H1 (cell line): ENCODE results near the gene SGPP2. TPM values are rescaled to one million over a fixed set of nuclear protein-coding genes. Genes with fewer than 3 reads are reported as not detected.

Source experiments
- CTCF ChIA-PET: fragments of 300-600 bp; sonication (Branson Sonifier 250); formaldehyde crosslinking; loops from one replicate; lab custom pipeline; 2021; ENCODE audit not compliant: partially characterized antibody; lab: Charles Lee
- POLR2A ChIA-PET: fragments of 300-600 bp; sonication (Branson Sonifier 250); formaldehyde crosslinking; loops from one replicate; lab custom pipeline; 2021; ENCODE audit warnings: inconsistent platforms; ENCODE audit not compliant: partially characterized antibody; lab: Charles Lee
- DNase-seq, 2 experiments: peaks; one replicate each; pipeline versions ENCODE4 v3.0.0 to v3.0.0-alpha.2; 2010 to 2022; ENCODE audit warnings: low spot score in 2 of 2, low read depth in 1 of 2, mixed read lengths in 1 of 2
- FAIRE-seq: peaks from 2 replicates; lab custom pipeline; 2011; peaks lifted over from hg19 to GRCh38; lab: Jason Lieb, UNC
- H2AFZ ChIP-seq: 2 replicates; pipeline ENCODE4 v1.8.1; 2012; ENCODE audit warnings: low read length, inconsistent platforms
- H2AK5ac ChIP-seq: 2 replicates; pipeline ENCODE4 v1.6.1; 2013; ENCODE audit warnings: low read depth, low read length
- H2BK120ac ChIP-seq: replicated peaks from 2 replicates; pipeline ENCODE3; 2013; ENCODE audit warnings: low read depth, low read length, inconsistent platforms
- H2BK12ac ChIP-seq: 2 replicates; pipeline ENCODE4 v1.6.1; 2013; ENCODE audit warnings: low read depth, low read length
- H2BK15ac ChIP-seq: 2 replicates; pipeline ENCODE4 v1.6.1; 2013; ENCODE audit warnings: low read length
- H2BK20ac ChIP-seq: 2 replicates; pipeline ENCODE4 v1.6.1; 2013; ENCODE audit warnings: low read length
- H2BK5ac ChIP-seq: 2 replicates; pipeline ENCODE4 v1.6.1; 2013; ENCODE audit warnings: low read depth, low read length
- H3K14ac ChIP-seq: 2 replicates; pipeline ENCODE4 v1.6.1; 2013; ENCODE audit warnings: inconsistent platforms; ENCODE audit not compliant: insufficient read length
- H3K18ac ChIP-seq: 2 replicates; pipeline ENCODE4 v1.6.1; 2013; ENCODE audit warnings: low read length; ENCODE audit errors: extremely low read depth
- H3K23ac ChIP-seq: 2 replicates; pipeline ENCODE4 v1.6.1; 2013; ENCODE audit warnings: inconsistent platforms; ENCODE audit not compliant: insufficient read length
- H3K23me2 ChIP-seq: 2 replicates; pipeline ENCODE4 v1.6.1; 2013; ENCODE audit warnings: low read depth, low read length
- H3K27ac ChIP-seq: 2 replicates; pipeline ENCODE4 v1.6.1; 2011; ENCODE audit warnings: low read depth, low read length, inconsistent platforms
- H3K27me3 ChIP-seq, 4 experiments: replicated peaks in 1 of 4; 1 replicate in 1 of 4; 2 replicates in 3 of 4; pipeline versions ENCODE4 v1.6.1 to v1.8.1; 2011 to 2013; ENCODE audit warnings: low read length in 3 of 4, mild to moderate bottlenecking in 3 of 4, inconsistent platforms in 2 of 4, mixed read lengths in 2 of 4, moderate library complexity in 1 of 4; ENCODE audit not compliant: control insufficient read depth in 3 of 4, insufficient read depth in 3 of 4; ENCODE audit errors: extremely low read depth in 1 of 4
- H3K36me3 ChIP-seq, 4 experiments: 2 replicates each; pipeline versions ENCODE4 v1.6.1 to v1.8.1; 2011 to 2013; ENCODE audit warnings: mild to moderate bottlenecking in 4 of 4, low read length in 3 of 4, moderate library complexity in 2 of 4, control low read depth in 1 of 4, inconsistent platforms in 1 of 4; ENCODE audit not compliant: insufficient read depth in 4 of 4, control insufficient read depth in 2 of 4
- H3K4ac ChIP-seq: replicated peaks from 2 replicates; pipeline ENCODE3; 2013; ENCODE audit warnings: low read length, low read depth, mixed read lengths, inconsistent platforms; ENCODE audit not compliant: insufficient read length
- H3K4me1 ChIP-seq, 4 experiments: replicated peaks in 1 of 4; 1 replicate in 1 of 4; 2 replicates in 3 of 4; pipeline versions ENCODE4 v1.6.1 to v1.8.1; 2011 to 2013; ENCODE audit warnings: low read length in 3 of 4, inconsistent platforms in 2 of 4, mixed read lengths in 1 of 4; ENCODE audit not compliant: insufficient read depth in 4 of 4, control insufficient read depth in 3 of 4
- H3K4me2 ChIP-seq, 2 experiments: 2 replicates each; pipeline versions ENCODE4 v1.6.1 to v1.8.1; 2011 to 2013; ENCODE audit warnings: low read depth in 2 of 2, low read length in 2 of 2, control low read depth in 1 of 2, inconsistent platforms in 1 of 2, mild to moderate bottlenecking in 1 of 2; ENCODE audit not compliant: insufficient read depth in 1 of 2
- H3K4me3 ChIP-seq, 4 experiments: fragments of 200-600, 300-600 bp in 1 of 4; sonication (generic), shearing (Covaris generic), sonication (Bioruptor Twin) in 1 of 4; 2 replicates each; pipeline versions ENCODE4 v1.5.1 to v1.8.1; 2011 to 2016; ENCODE audit warnings: low read length in 4 of 4, low read depth in 3 of 4, control low read depth in 2 of 4, inconsistent platforms in 2 of 4, mild to moderate bottlenecking in 2 of 4, mixed read lengths in 1 of 4, moderate library complexity in 1 of 4; ENCODE audit not compliant: insufficient read depth in 2 of 4; ENCODE audit errors: extremely low read depth in 1 of 4
- H3K56ac ChIP-seq: replicated peaks from 2 replicates; pipeline ENCODE3; 2013; ENCODE audit warnings: low read depth, mild to moderate bottlenecking, mixed read lengths, low read length, inconsistent platforms; ENCODE audit not compliant: insufficient read length
- H3K79me1 ChIP-seq: 2 replicates; pipeline ENCODE4 v1.6.1; 2013; ENCODE audit warnings: low read depth, low read length, control low read depth
- H3K79me2 ChIP-seq, 2 experiments: 2 replicates each; pipeline versions ENCODE4 v1.6.1 to v1.8.1; 2012 to 2013; ENCODE audit warnings: low read length in 2 of 2, mild to moderate bottlenecking in 2 of 2, inconsistent platforms in 1 of 2; ENCODE audit not compliant: insufficient read depth in 2 of 2, control insufficient read depth in 1 of 2
- H3K9ac ChIP-seq, 4 experiments: replicated peaks in 1 of 4; 1 replicate in 1 of 4; 2 replicates in 3 of 4; pipeline versions ENCODE4 v1.6.1 to v1.8.1; 2011 to 2013; ENCODE audit warnings: low read depth in 3 of 4, low read length in 3 of 4, control low read depth in 2 of 4, mild to moderate bottlenecking in 2 of 4, moderate library complexity in 2 of 4, inconsistent platforms in 1 of 4; ENCODE audit errors: extremely low read depth in 1 of 4
- H3K9me3 ChIP-seq, 2 experiments: 2 replicates each; pipeline versions ENCODE4 v1.6.1 to v1.8.1; 2012 to 2013; ENCODE audit warnings: mild to moderate bottlenecking in 2 of 2, moderate library complexity in 2 of 2, control low read depth in 1 of 2, inconsistent platforms in 1 of 2, low read depth in 1 of 2, low read length in 1 of 2, mixed read lengths in 1 of 2; ENCODE audit not compliant: insufficient read depth in 2 of 2
- H4K20me1 ChIP-seq, 2 experiments: replicated peaks in 1 of 2; 2 replicates each; pipeline versions ENCODE3 to v1.8.1; 2011 to 2013; ENCODE audit warnings: inconsistent platforms in 2 of 2, low read length in 2 of 2, mild to moderate bottlenecking in 1 of 2; ENCODE audit not compliant: insufficient read depth in 2 of 2, control insufficient read depth in 1 of 2
- H4K5ac ChIP-seq: 2 replicates; pipeline ENCODE4 v1.6.1; 2013; ENCODE audit warnings: low read length, low read depth, mixed read lengths, inconsistent platforms; ENCODE audit not compliant: insufficient read length
- H4K8ac ChIP-seq: 2 replicates; pipeline ENCODE4 v1.8.0; 2013; ENCODE audit warnings: mild to moderate bottlenecking, moderate library complexity, low read length, inconsistent platforms; ENCODE audit not compliant: insufficient read depth; ENCODE audit errors: extremely low read depth
- H4K91ac ChIP-seq: replicated peaks from 2 replicates; pipeline ENCODE3; 2013; ENCODE audit warnings: low read length, mixed read lengths, inconsistent platforms; ENCODE audit not compliant: insufficient read length
- CEBPB ChIP-seq: IDR thresholded peaks from 2 replicates; pipeline ENCODE4 v1.6.1; 2012; ENCODE audit warnings: low read depth, low read length
- YY1 ChIP-seq: IDR thresholded peaks from 2 replicates; pipeline ENCODE4 v1.6.1; 2011; ENCODE audit warnings: low read depth, mild to moderate bottlenecking, low read length
- WGBS, 2 experiments: shearing (Covaris generic) in 1 of 2; methylation state at CpG; one replicate each; pipeline versions ENCODE4 v1.1.6 to v1.1.7; 2013 to 2015; ENCODE audit warnings: low lambda C conversion rate in 2 of 2, mixed read lengths in 2 of 2, inconsistent platforms in 1 of 2, low coverage in 1 of 2, missing lambda C conversion rate in 1 of 2; ENCODE audit not compliant: insufficient replicate concordance in 2 of 2, insufficient coverage in 1 of 2, insufficient read length in 1 of 2; ENCODE audit errors: extremely low coverage in 1 of 2, missing lambda C conversion rate in 1 of 2; 5-methylcytosine and 5-hydroxymethylcytosine counted together
- polyA plus RNA-seq, 7 experiments: library from polyadenylated mRNA; depleted of rRNA in 3 of 7; stranded (reverse) in 5 of 7; unstranded in 2 of 7; fragments of >200 nt in 5 of 7; fragments of 200-250 nt in 2 of 7; gene quantifications; 1 replicate in 5 of 7; 2 replicates in 1 of 7; 4 replicates in 1 of 7; pipeline versions ENCODE4 v1.2.1 to v1.2.3, GENCODE V29; 2011 to 2013; ENCODE audit warnings: missing spikeins in 2 of 7, mixed read lengths in 2 of 7
- total RNA-seq: library from RNA; stranded (reverse); fragmentation: NEBNext Ultra II Directional; extraction: Animal tissue kit (Norgen Biotek cat#: 25700); gene quantifications from 2 replicates; pipeline ENCODE4 v1.2.1, GENCODE V29; 2021

SGPP2 gene
- total and polyA plus RNA-seq, 2 of the 8 experiments (the other 6 are each of a cell fraction or from before 2014, with no cell fraction given): 0.29 TPM; not detected in 1

GRCh38 chr2:222448748-222449181, 24.4 kb downstream of the SGPP2 start:
- no peak overlapping the region for H3K14ac ChIP-seq
- WGBS, 2 experiments: 93% methylated on average over 8 of the region's 8 CpGs; no CpG with 5 or more reads in 1 of the 2 experiments
- no peaks in the 10 kb centered on the region for H4K20me1 ChIP-seq
- no peak overlapping the region for H2AFZ ChIP-seq
- no peak overlapping the region for H2BK20ac ChIP-seq
- H3K9me3 ChIP-seq: no peaks in the 10 kb centered on the region
- no peaks in the 10 kb centered on the region for H3K79me1 ChIP-seq
- FAIRE-seq (no peak), DNase-seq (no peak)
- H3K4me3 ChIP-seq: no peak overlapping the region
- no peak overlapping the region for H2BK5ac ChIP-seq
- no peak overlapping the region for H2BK12ac ChIP-seq
- H3K4ac ChIP-seq: no peak overlapping the region
- no peak overlapping the region for H3K27ac ChIP-seq
- H2AK5ac ChIP-seq: no peak overlapping the region
- H3K36me3 ChIP-seq: no peaks in the 10 kb centered on the region
- no peaks in the 10 kb centered on the region for H3K27me3 ChIP-seq
- ChIA-PET CTCF (no interaction called here), POLR2A (no interaction called here)
- no peak overlapping the region for H4K91ac ChIP-seq
- no peak overlapping the region for H3K56ac ChIP-seq
- no peak overlapping the region for H2BK15ac ChIP-seq
- no peak overlapping the region for H3K9ac ChIP-seq
- no peaks in the 10 kb centered on the region for H3K23me2 ChIP-seq
- TF ChIP-seq YY1: no peak
- 0 out of 2 replicates have a peak, but pooled peaks have one; percentile 6 for TF ChIP-seq CEBPB
- no peak overlapping the region for H3K4me2 ChIP-seq
- no peak overlapping the region for H4K8ac ChIP-seq
- peaks cover 0 to 2% (median 0%) of the 10 kb centered on the region in 4 experiments; a peak in 2 of 7 replicates for H3K4me1 ChIP-seq
- no peaks in the 10 kb centered on the region for H3K79me2 ChIP-seq
- H4K5ac ChIP-seq: no peak overlapping the region
- H3K23ac ChIP-seq: no peak overlapping the region
- H3K18ac ChIP-seq: no peak overlapping the region
- H2BK120ac ChIP-seq: no peak overlapping the region
